Uterus (tissue), 2 donors: Measurements from ENCODE around the gene TRIM28.

Source experiments
- POLR2A ChIP-seq, 2 donors: fragments of 450-650 bp; IDR thresholded peaks; one replicate each; pipeline ENCODE4 v1.6.1; 2016; ENCODE audit warnings: antibody characterized with exemption in 2 of 2, mild to moderate bottlenecking in 1 of 2, moderate library complexity in 1 of 2
- TF ChIP-seq, protein P1 (sequence below), 4 experiments: fragments of 200-600 bp in 2 of 4; fragments of 450-650 bp in 2 of 4; sonication (generic) in 2 of 4; IDR thresholded peaks; one replicate each; pipeline ENCODE4 v1.5.1; 2016 to 2019; ENCODE audit warnings: antibody characterized with exemption in 4 of 4, mild to moderate bottlenecking in 2 of 4, moderate library complexity in 1 of 4

DNA sequence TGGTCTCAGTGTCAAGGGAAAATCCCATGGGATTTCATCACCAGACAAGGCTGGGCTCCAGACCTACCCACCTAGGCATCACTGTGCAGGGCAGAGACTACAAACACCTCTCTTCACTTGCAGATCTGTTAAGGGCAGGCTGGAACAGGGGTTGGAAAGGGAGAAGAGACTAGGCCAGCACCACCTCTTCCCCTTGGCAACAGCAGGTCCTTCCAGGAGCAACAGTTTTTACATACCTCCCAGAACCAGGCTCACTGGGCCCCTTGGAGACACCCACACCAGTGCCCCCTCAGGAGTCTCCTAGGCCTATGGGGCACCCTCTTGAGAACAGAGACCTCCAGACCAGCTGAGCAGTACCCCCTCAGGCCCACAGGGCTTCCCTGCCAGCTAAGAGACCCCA lies 17.1 kb downstream of the TRIM28 start:
- TF ChIP-seq, protein P1, sequence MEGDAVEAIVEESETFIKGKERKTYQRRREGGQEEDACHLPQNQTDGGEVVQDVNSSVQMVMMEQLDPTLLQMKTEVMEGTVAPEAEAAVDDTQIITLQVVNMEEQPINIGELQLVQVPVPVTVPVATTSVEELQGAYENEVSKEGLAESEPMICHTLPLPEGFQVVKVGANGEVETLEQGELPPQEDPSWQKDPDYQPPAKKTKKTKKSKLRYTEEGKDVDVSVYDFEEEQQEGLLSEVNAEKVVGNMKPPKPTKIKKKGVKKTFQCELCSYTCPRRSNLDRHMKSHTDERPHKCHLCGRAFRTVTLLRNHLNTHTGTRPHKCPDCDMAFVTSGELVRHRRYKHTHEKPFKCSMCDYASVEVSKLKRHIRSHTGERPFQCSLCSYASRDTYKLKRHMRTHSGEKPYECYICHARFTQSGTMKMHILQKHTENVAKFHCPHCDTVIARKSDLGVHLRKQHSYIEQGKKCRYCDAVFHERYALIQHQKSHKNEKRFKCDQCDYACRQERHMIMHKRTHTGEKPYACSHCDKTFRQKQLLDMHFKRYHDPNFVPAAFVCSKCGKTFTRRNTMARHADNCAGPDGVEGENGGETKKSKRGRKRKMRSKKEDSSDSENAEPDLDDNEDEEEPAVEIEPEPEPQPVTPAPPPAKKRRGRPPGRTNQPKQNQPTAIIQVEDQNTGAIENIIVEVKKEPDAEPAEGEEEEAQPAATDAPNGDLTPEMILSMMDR (IDR thresholded peaks at IDR 0.05), result no peak
- no peak for TF ChIP-seq POLR2A (IDR thresholded peaks at IDR 0.05)
